ENCODE measurements around the gene BRD9.
"Not testable (repeated sequence)": the region's sequence is repeated elsewhere in the genome, so short reads cannot be mapped to it uniquely, and the experiment has no call there.

The BRD9 gene

GRCh38 chr5:883475-884181 lies 9.0 kb downstream of the BRD9 start:
- no peak for TF ChIP-seq CTCF (IDR thresholded peaks at IDR 0.05; ENCODE audit: low read length, missing control alignments)
- no peak overlapping the region for H3K4me3 ChIP-seq (replicated peaks; ENCODE audit: low read depth, low read length)
- DNase-seq (ENCODE audit: low read depth): no peak

GRCh38 chr5:882253-883183 lies 10.1 kb downstream of the BRD9 start:
- no peak for TF ChIP-seq CTCF (IDR thresholded peaks at IDR 0.05; ENCODE audit: low read length, missing control alignments)
- DNase-seq (ENCODE audit: low read depth): no peak
- H3K4me3 ChIP-seq (replicated peaks; ENCODE audit: low read depth, low read length): no peak overlapping the region

GRCh38 chr5:881551-881935 lies 11.1 kb downstream of the BRD9 start:
- TF ChIP-seq CTCF (IDR thresholded peaks at IDR 0.05; ENCODE audit: low read length, missing control alignments): no peak
- H3K4me3 ChIP-seq (replicated peaks; ENCODE audit: low read depth, low read length): no peak overlapping the region
- no peak for DNase-seq (ENCODE audit: low read depth)

GRCh38 chr5:880816-881550 lies 11.6 kb downstream of the BRD9 start:
- TF ChIP-seq CTCF (IDR thresholded peaks at IDR 0.05; ENCODE audit: low read length, missing control alignments): no peak
- H3K4me3 ChIP-seq (replicated peaks; ENCODE audit: low read depth, low read length): no peak overlapping the region
- no peak for DNase-seq (ENCODE audit: low read depth)

- not testable (repeated sequence) for H3K4me3 ChIP-seq (replicated peaks; ENCODE audit: low read depth, low read length); DNase-seq (ENCODE audit: low read depth)
Observed at GRCh38 chr5:878677-879076, 13.9 kb downstream of the BRD9 start.

- H3K4me3 ChIP-seq (replicated peaks; ENCODE audit: low read depth, low read length): no peak overlapping the region
- no peak for DNase-seq (ENCODE audit: low read depth)
- TF ChIP-seq CTCF (IDR thresholded peaks at IDR 0.05; ENCODE audit: low read length, missing control alignments): no peak
Observed at GRCh38 chr5:878125-878524, 14.5 kb downstream of the BRD9 start.

Data from fibroblast of pulmonary artery (primary cell).